AG10803 (cell line): ENCODE data around the gene GBX1.

Source experiments
- DNase-seq: peaks from one replicate; pipeline ENCODE4 v3.0.0; 2010; ENCODE audit warnings: low read depth
- H3K4me3 ChIP-seq: 2 replicates; pipeline ENCODE4 v1.5.1; 2011; ENCODE audit warnings: mild to moderate bottlenecking, low read length, control low read depth
- CTCF ChIP-seq: conservative IDR thresholded peaks from 2 replicates; pipeline ENCODE4 v1.5.1; 2011; ENCODE audit warnings: mild to moderate bottlenecking, low read length, control low read depth, inconsistent platforms

GBX1 gene

GRCh38 chr7:151103973-151104372, 63.5 kb downstream of the GBX1 start:
- no peak for DNase-seq
- no peak overlapping the region for H3K4me3 ChIP-seq
- TF ChIP-seq CTCF, result no peak

GRCh38 chr7:151102991-151103390, 64.5 kb downstream of the GBX1 start:
- no peak for DNase-seq
- H3K4me3 ChIP-seq, result no peak overlapping the region
- TF ChIP-seq CTCF, result no peak

GRCh38 chr7:151101621-151102396, 65.7 kb downstream of the GBX1 start:
- no peak overlapping the region for H3K4me3 ChIP-seq
- DNase-seq, result no peak
- no peak for TF ChIP-seq CTCF

GRCh38 chr7:151100921-151101320, 66.6 kb downstream of the GBX1 start:
- no peak for TF ChIP-seq CTCF
- no peak overlapping the region for H3K4me3 ChIP-seq
- DNase-seq, result no peak

GRCh38 chr7:151099486-151100211, 67.8 kb downstream of the GBX1 start:
- no peak overlapping the region for H3K4me3 ChIP-seq
- DNase-seq, result no peak
- TF ChIP-seq CTCF, result no peak
